ENCODE measurements around the gene AUTS2. TPM values are rescaled to one million over a fixed set of nuclear protein-coding genes. Genes with fewer than 3 reads are reported as not detected.

The AUTS2 gene
- total RNA-seq, 3 donors from 2014 or later: 31.2 to 67.6 (median 36.5) TPM

DNA sequence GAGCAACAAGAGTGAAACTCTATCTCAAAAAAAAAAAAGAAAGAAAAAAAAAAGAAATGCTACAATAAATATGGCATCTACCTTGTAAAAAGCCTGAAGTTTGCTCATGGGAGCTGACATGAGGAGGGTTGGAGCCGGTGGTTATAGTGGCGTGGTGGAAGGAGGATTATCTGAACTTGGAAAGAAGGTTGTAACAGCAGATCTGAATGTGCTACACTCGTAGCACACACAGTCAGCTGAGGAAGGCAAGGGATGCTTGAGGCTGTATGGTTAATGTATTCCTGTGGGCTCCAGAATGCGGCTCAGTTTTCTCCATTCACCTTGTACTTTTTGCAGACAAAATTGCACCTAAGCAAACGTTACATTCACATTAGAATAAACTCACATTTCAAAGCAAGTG lies 1143.4 kb downstream of the AUTS2 start:
- Histone ChIP-seq H3K36me3 (ENCODE audit: low read depth) (no peaks in the 10 kb centered on the region), H3K4me3 (no peak overlapping the region), H3K9me3 (no peaks in the 10 kb centered on the region), H3K4me1 (ENCODE audit: low read depth) (peaks cover 6% of the 10 kb centered on the region)
- intact Hi-C loops (cut with DNase I, micrococcal nuclease): no loop called here
- no peak for ATAC-seq
- no peak for TF ChIP-seq CTCF (IDR thresholded peaks at IDR 0.05)
- no peak for DNase-seq

- ATAC-seq: no peak
- TF ChIP-seq CTCF (IDR thresholded peaks at IDR 0.05): no peak
- intact Hi-C loops (cut with DNase I, micrococcal nuclease): no loop called here
- Histone ChIP-seq H3K4me1 (ENCODE audit: low read depth) (no peaks in the 10 kb centered on the region), H3K4me3 (no peak overlapping the region), H3K9me3 (no peaks in the 10 kb centered on the region), H3K36me3 (ENCODE audit: low read depth) (no peaks in the 10 kb centered on the region)
- DNase-seq: no peak
These were observed 1145.5 kb downstream of the AUTS2 start for GRCh38 chr7:70743531-70744325.

DNA sequence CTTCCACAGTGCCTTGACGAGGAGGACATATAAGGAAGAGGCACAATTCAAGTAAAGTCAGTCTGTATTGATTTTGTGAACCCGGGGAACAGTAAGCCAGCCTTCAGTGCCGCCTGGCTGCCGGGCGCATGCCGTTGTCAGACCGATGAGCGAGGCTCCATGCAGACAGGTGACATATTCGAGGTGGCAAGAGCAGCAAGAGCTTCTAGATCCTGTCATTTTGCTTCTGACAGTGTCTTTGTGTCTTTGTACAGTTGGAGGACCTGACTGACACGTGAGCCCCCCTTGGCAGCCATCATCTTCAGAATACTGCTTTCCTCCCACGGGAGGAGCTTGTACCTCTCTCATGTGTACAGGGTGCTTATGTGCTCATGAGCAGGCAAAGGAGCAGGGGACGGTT lies 1146.2 kb downstream of the AUTS2 start:
- ATAC-seq (no peak), DNase-seq (no peak)
- no peak for TF ChIP-seq CTCF (IDR thresholded peaks at IDR 0.05)
- Histone ChIP-seq H3K4me3 (no peak overlapping the region), H3K4me1 (ENCODE audit: low read depth) (no peaks in the 10 kb centered on the region), H3K36me3 (ENCODE audit: low read depth) (no peaks in the 10 kb centered on the region), H3K9me3 (no peaks in the 10 kb centered on the region)
- intact Hi-C loops (cut with DNase I, micrococcal nuclease): no loop called here

- ATAC-seq: no peak
- TF ChIP-seq CTCF (IDR thresholded peaks at IDR 0.05): no peak
- intact Hi-C loops (cut with DNase I, micrococcal nuclease): no loop called here
These were observed 1151.6 kb downstream of the AUTS2 start for GRCh38 chr7:70749831-70750230.

DNA sequence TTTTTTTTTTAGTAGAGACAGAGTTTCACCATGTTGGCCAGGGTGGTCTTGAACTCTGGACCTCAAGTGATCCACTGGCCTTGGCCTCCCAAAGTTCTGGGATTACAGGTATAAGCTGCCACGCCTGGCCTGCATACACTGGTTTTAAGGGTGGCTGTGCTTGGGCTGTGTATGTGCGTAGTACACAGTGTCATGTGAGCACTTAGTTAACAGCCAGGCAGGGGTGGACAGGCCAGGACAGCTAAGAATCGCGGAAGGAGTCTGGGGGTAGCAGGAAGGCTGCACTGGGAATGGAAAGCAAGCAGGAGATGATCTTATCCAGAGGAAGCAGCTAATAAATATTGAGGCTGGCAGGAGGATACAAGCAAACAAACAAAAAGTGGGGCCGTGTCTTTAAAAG lies 1153.6 kb downstream of the AUTS2 start:
- intact Hi-C loops (cut with DNase I, micrococcal nuclease): no loop called here
- Histone ChIP-seq H3K9me3 (no peaks in the 10 kb centered on the region), H3K36me3 (ENCODE audit: low read depth) (no peaks in the 10 kb centered on the region), H3K4me3 (no peak overlapping the region), H3K4me1 (ENCODE audit: low read depth) (no peaks in the 10 kb centered on the region)
- no peak for ATAC-seq
- TF ChIP-seq CTCF (IDR thresholded peaks at IDR 0.05): no peak
- DNase-seq: no peak

More at GRCh38 chr7:70749831-70750230, 1151.6 kb downstream of the AUTS2 start:
- no peaks in the 10 kb centered on the region for H3K4me1 ChIP-seq (ENCODE audit: low read depth)
- H3K36me3 ChIP-seq (ENCODE audit: low read depth): no peaks in the 10 kb centered on the region
- H3K4me3 ChIP-seq: no peak overlapping the region
- no peaks in the 10 kb centered on the region for H3K9me3 ChIP-seq
- no peak for DNase-seq
